Trophoblast cell (in vitro differentiated cells and primary cell): ENCODE measurements around the gene DGAT2L6. TPM values are rescaled to one million over a fixed set of nuclear protein-coding genes. Genes with fewer than 3 reads are reported as not detected.

Source experiments
- DNase-seq, 2 donors: peaks; one replicate each; pipeline ENCODE4 v3.0.0-alpha.2; 2016
- H2AFZ ChIP-seq: 2 replicates; pipeline ENCODE4 v1.6.1; 2013; ENCODE audit warnings: low read length, moderate library complexity, mild to moderate bottlenecking; ENCODE audit not compliant: insufficient read depth, poor library complexity
- H2AK5ac ChIP-seq: 2 replicates; pipeline ENCODE4 v1.6.1; 2013; ENCODE audit warnings: mild to moderate bottlenecking, low read length
- H2BK120ac ChIP-seq: 2 replicates; pipeline ENCODE4 v1.6.1; 2013; ENCODE audit warnings: low read length, mild to moderate bottlenecking, moderate library complexity; ENCODE audit not compliant: insufficient read depth, poor library complexity
- H2BK12ac ChIP-seq: 2 replicates; pipeline ENCODE4 v1.6.1; 2013; ENCODE audit warnings: mild to moderate bottlenecking, low read length, moderate library complexity
- H2BK5ac ChIP-seq: 2 replicates; pipeline ENCODE4 v1.6.1; 2013; ENCODE audit warnings: low read length, low read depth, moderate library complexity, mild to moderate bottlenecking; ENCODE audit not compliant: poor library complexity
- H3K14ac ChIP-seq: 2 replicates; pipeline ENCODE4 v1.6.1; 2013; ENCODE audit warnings: mild to moderate bottlenecking, low read length
- H3K18ac ChIP-seq: 2 replicates; pipeline ENCODE4 v1.6.1; 2013; ENCODE audit warnings: mild to moderate bottlenecking, low read length
- H3K23ac ChIP-seq: 2 replicates; pipeline ENCODE4 v1.6.1; 2013; ENCODE audit warnings: low read length
- H3K27ac ChIP-seq: 2 replicates; pipeline ENCODE4 v1.5.1; 2013; ENCODE audit warnings: low read depth, mild to moderate bottlenecking, inconsistent platforms, low read length, moderate library complexity
- H3K27me3 ChIP-seq: 2 replicates; pipeline ENCODE4 v1.6.1; 2013; ENCODE audit warnings: inconsistent platforms, mild to moderate bottlenecking, low read length, moderate library complexity; ENCODE audit not compliant: insufficient read depth
- H3K36me3 ChIP-seq, 2 experiments: 1 replicate in 1 of 2; 2 replicates in 1 of 2; pipeline ENCODE4 v1.6.1; 2013; ENCODE audit warnings: low read length in 2 of 2, mild to moderate bottlenecking in 2 of 2, moderate library complexity in 1 of 2; ENCODE audit not compliant: insufficient read depth in 2 of 2, control insufficient read depth in 1 of 2
- H3K4ac ChIP-seq: 2 replicates; pipeline ENCODE4 v1.6.1; 2013; ENCODE audit warnings: low read depth, mild to moderate bottlenecking, low read length, moderate library complexity
- H3K4me1 ChIP-seq, 2 experiments: 1 replicate in 1 of 2; 2 replicates in 1 of 2; pipeline ENCODE4 v1.6.1; 2013; ENCODE audit warnings: low read length in 2 of 2, mild to moderate bottlenecking in 2 of 2, moderate library complexity in 1 of 2; ENCODE audit not compliant: insufficient read depth in 2 of 2, control insufficient read depth in 1 of 2
- H3K4me2 ChIP-seq: 2 replicates; pipeline ENCODE4 v1.6.1; 2013; ENCODE audit warnings: inconsistent platforms, mild to moderate bottlenecking, low read length, moderate library complexity
- H3K4me3 ChIP-seq: 2 replicates; pipeline ENCODE4 v1.5.1; 2013; ENCODE audit warnings: mild to moderate bottlenecking, low read depth, low read length, inconsistent platforms
- H3K79me1 ChIP-seq: one replicate; pipeline ENCODE4 v1.6.1; 2013; ENCODE audit warnings: low read length
- H3K79me2 ChIP-seq: 2 replicates; pipeline ENCODE4 v1.6.1; 2013; ENCODE audit warnings: low read length, mild to moderate bottlenecking; ENCODE audit not compliant: control insufficient read depth, insufficient read depth, poor library complexity
- H3K9ac ChIP-seq: 2 replicates; pipeline ENCODE4 v1.6.1; 2013; ENCODE audit warnings: mild to moderate bottlenecking, low read length
- H3K9me3 ChIP-seq: 2 replicates; pipeline ENCODE4 v1.6.1; 2013; ENCODE audit warnings: low read depth, mild to moderate bottlenecking, control low read depth, inconsistent platforms, low read length; ENCODE audit not compliant: insufficient read depth
- H4K12ac ChIP-seq: 2 replicates; pipeline ENCODE4 v1.6.1; 2013; ENCODE audit warnings: low read depth, mild to moderate bottlenecking, low read length, moderate library complexity
- H4K8ac ChIP-seq: 2 replicates; pipeline ENCODE4 v1.6.1; 2013; ENCODE audit warnings: low read depth, mild to moderate bottlenecking, low read length, moderate library complexity
- H4K91ac ChIP-seq: one replicate; pipeline ENCODE4 v1.6.1; 2013; ENCODE audit warnings: low read depth, mild to moderate bottlenecking, low read length, moderate library complexity
- WGBS: extraction: QIAGEN DNeasy Blood & Tissue Kit; methylation state at CpG from one replicate; pipeline ENCODE4 v1.1.7; 2013; ENCODE audit warnings: missing lambda C conversion rate; ENCODE audit not compliant: insufficient read length, insufficient coverage; ENCODE audit errors: extremely low coverage; 5-methylcytosine and 5-hydroxymethylcytosine counted together
- polyA plus RNA-seq: library from polyadenylated mRNA; stranded (reverse); fragments of 200-250 nt; gene quantifications from 2 replicates; pipeline ENCODE4 v1.2.3, GENCODE V29; 2013

DGAT2L6 gene
- not detected in 2 replicates for polyA plus RNA-seq

DNA sequence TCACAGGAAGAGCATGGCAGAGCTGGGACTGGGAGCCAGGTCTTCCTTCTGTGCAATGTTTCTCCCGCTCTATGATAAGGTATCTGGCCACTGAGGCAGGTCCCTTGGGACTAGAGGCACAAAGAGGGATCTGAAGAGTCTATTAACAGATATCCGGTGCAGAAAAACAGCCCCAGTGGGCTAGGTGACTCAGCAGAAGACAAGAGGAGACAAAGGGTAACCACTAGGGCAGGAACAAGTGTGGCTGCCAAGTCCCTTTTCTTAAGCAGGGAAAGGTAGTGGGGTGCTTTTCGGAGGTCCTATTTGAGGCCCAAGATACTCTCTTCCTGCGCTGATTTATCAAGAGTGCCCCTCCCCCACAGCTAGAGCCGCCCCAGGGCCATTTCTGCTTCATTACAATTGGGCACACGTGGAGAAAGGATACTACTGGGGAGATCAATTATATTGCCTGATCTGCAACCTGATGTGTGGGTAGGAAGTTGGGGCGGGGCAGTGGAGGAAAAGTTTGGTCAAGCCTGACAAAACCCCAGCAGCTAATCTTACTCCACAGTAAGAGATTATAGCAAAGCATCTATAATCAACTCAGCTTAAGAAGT is at the start of gene DGAT2L6:
Gene DGAT2L6, plus strand, starts transcription at position 546 of the 596 bp plus-strand sequence. CDS start 100 bp downstream, outside the sequence.
- Histone ChIP-seq H3K4me2 (no peak within 1 kb of the TSS), H3K4me3 (no peak within 1 kb of the TSS), H3K79me2 (no peaks in the 10 kb centered on the region), H2BK5ac (no peak within 1 kb of the TSS), H3K36me3 (no peaks in the 10 kb centered on the region), H4K12ac (no peak within 1 kb of the TSS), H2AFZ (no peak within 1 kb of the TSS), H3K79me1 (no peaks in the 10 kb centered on the region), H3K14ac (no peak within 1 kb of the TSS), H3K9ac (no peak within 1 kb of the TSS), H3K4ac (no peak within 1 kb of the TSS), H2AK5ac (no peak within 1 kb of the TSS), H3K9me3 (no peaks in the 10 kb centered on the region), H3K18ac (no peak within 1 kb of the TSS), H3K27me3 (no peaks in the 10 kb centered on the region), H3K23ac (no peak within 1 kb of the TSS), H2BK12ac (no peak within 1 kb of the TSS), H3K27ac (no peak within 1 kb of the TSS), H4K91ac (no peak within 1 kb of the TSS), H3K4me1 (no peaks in the 10 kb centered on the region), H4K8ac (no peak within 1 kb of the TSS), H2BK120ac (no peak within 1 kb of the TSS)
- DNase-seq, result no peak
- no CpG with 5 or more reads among the region's 7 CpGs for WGBS

DNA sequence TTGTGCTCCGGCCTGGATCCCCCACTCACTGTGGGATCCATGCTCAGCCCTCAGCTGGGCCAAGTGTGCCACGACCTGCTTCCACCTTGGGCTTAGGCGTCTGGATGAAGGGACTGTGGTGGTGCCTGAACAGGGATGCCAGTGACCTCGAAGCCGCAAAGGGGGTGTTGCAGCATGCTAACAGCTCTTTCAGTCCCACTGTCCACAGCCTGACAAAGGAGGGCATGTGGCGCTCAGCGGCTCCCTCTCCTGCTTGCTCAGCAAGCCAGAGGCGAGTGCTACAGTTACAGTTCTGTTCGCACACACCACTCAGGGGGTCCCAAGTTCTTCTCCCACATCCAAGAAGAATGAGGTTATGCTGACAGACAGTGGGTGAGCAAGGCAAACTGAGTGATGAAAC is 49.2 kb upstream of the DGAT2L6 start:
- Histone ChIP-seq H3K23ac (no peak overlapping the region), H3K18ac (no peak overlapping the region), H3K9me3 (no peaks in the 10 kb centered on the region), H2AFZ (no peak overlapping the region), H3K27ac (no peak overlapping the region), H3K4me2 (no peak overlapping the region), H4K12ac (no peak overlapping the region), H3K4me1 (no peaks in the 10 kb centered on the region), H2BK120ac (no peak overlapping the region), H3K79me2 (no peaks in the 10 kb centered on the region), H3K4ac (no peak overlapping the region), H2AK5ac (no peak overlapping the region), H2BK5ac (no peak overlapping the region), H3K36me3 (no peaks in the 10 kb centered on the region), H3K4me3 (no peak overlapping the region), H3K14ac (no peak overlapping the region), H4K91ac (no peak overlapping the region), H4K8ac (no peak overlapping the region), H3K9ac (no peak overlapping the region), H3K79me1 (no peaks in the 10 kb centered on the region), H2BK12ac (no peak overlapping the region), H3K27me3 (no peaks in the 10 kb centered on the region)
- WGBS, result no CpG with 5 or more reads among the region's 9 CpGs
- no peak for DNase-seq

DNA sequence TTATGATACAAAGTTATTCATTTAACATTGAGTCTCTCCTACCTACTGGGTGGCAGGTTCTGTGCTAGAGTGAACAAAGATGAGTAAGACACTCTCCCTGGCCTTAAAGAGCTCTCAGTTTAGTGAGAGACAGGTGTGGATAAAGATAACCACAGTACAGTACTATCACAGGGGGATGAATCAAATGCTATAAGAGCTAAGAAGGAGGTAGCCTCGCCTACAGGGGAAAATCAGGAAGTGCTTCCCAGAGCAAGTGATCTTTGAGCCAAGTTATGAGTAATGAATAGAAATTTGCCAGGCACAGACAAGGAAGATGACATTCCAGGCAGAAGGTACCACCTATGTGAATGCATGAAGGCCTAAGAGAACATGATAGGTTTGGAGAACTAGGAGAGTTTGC is 47.5 kb upstream of the DGAT2L6 start:
- Histone ChIP-seq H3K4me1 (peaks cover 0 to 6% of the 10 kb centered on the region in 2 experiments), H2AK5ac (no peak overlapping the region), H3K9me3 (no peaks in the 10 kb centered on the region), H3K79me2 (no peaks in the 10 kb centered on the region), H2AFZ (no peak overlapping the region), H3K36me3 (no peaks in the 10 kb centered on the region), H3K27ac (no peak overlapping the region), H3K27me3 (no peaks in the 10 kb centered on the region), H3K9ac (no peak overlapping the region), H3K4ac (no peak overlapping the region), H3K79me1 (no peaks in the 10 kb centered on the region), H2BK120ac (no peak overlapping the region), H4K12ac (no peak overlapping the region), H2BK12ac (no peak overlapping the region), H4K91ac (no peak overlapping the region), H3K23ac (no peak overlapping the region), H3K18ac (no peak overlapping the region), H4K8ac (no peak overlapping the region), H3K4me2 (no peak overlapping the region), H3K14ac (no peak overlapping the region), H2BK5ac (no peak overlapping the region), H3K4me3 (no peak overlapping the region)
- WGBS, result no CpG with 5 or more reads among the region's 1 CpG
- no peak for DNase-seq

DNA sequence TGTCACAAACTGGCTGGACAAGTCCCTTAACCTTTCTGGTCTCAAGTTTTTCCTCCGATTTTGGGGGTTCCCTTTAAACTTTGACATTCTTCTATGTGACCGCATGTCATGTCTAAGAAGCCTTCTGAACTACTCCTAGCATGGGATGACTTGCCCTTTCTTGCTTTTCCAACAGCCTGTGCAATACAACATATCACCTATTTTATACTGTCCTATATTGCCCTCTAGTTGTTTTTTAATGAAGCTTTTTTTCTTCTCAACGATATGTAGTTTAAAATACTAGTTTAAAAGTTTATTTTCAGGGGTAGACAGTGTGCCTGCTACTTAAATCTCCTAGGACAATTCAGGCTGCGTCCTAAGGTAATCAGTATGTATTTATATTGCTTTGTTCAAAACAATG is 45.1 kb upstream of the DGAT2L6 start:
- no CpG with 5 or more reads among the region's 4 CpGs for WGBS

More for the DNA sequence above, 45.1 kb upstream of the DGAT2L6 start:
- H3K18ac ChIP-seq, result no peak overlapping the region
- H2AFZ ChIP-seq, result no peak overlapping the region
- H3K14ac ChIP-seq, result no peak overlapping the region
- peaks cover 0 to 6% of the 10 kb centered on the region in 2 experiments for H3K4me1 ChIP-seq
- H2BK120ac ChIP-seq, result no peak overlapping the region
- H3K4ac ChIP-seq, result no peak overlapping the region
- no peak overlapping the region for H3K23ac ChIP-seq
- H3K36me3 ChIP-seq, result peaks cover 0 to 6% of the 10 kb centered on the region in 2 experiments
- DNase-seq, result no peak
- no peak overlapping the region for H3K9ac ChIP-seq
- no peaks in the 10 kb centered on the region for H3K79me2 ChIP-seq
- H3K27ac ChIP-seq, result no peak overlapping the region
- H4K8ac ChIP-seq, result no peak overlapping the region
- H3K4me2 ChIP-seq, result no peak overlapping the region
- no peaks in the 10 kb centered on the region for H3K9me3 ChIP-seq
- H3K79me1 ChIP-seq, result no peaks in the 10 kb centered on the region
- no peak overlapping the region for H2AK5ac ChIP-seq
- H3K4me3 ChIP-seq, result no peak overlapping the region
- no peaks in the 10 kb centered on the region for H3K27me3 ChIP-seq
- H4K12ac ChIP-seq, result no peak overlapping the region
- no peak overlapping the region for H4K91ac ChIP-seq
- H2BK5ac ChIP-seq, result no peak overlapping the region
- H2BK12ac ChIP-seq, result no peak overlapping the region
